ENCODE measurements around the gene NTRK3. TPM values are rescaled to one million over a fixed set of nuclear protein-coding genes. Genes with fewer than 3 reads are reported as not detected.

The NTRK3 gene
- total RNA-seq, 4 donors from 2014 or later: 0.09 to 2.7 (median 0.62) TPM

DNA sequence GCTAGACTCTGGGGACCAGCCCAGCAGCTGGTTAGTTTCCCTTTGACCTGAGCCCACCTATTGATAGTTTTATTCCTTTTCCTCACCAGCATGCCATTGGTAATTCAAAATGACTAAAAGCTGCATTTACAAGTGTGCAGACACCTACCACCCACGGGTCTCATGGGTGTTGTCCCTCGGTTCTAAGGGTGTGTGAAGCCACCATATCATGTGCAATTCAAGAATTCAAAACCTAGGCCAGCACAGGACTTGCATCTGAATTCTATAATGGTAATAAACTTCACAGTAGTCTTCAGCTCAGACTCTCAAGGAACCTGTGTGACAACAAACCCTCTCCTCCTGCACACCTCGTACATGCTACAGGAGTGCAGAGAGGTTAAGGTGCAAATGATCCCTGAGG, 55.3 kb downstream of the NTRK3 start:
- Histone ChIP-seq H3K36me3 (no peaks in the 10 kb centered on the region), H3K4me3 (no peak overlapping the region), H3K9me3 (no peaks in the 10 kb centered on the region), H3K27ac (no peak overlapping the region), H3K27me3 (peaks cover 0 to 3% (median 0%) of the 10 kb centered on the region in 4 donors), H3K4me1 (no peaks in the 10 kb centered on the region)
- intact Hi-C loops (cut with DNase I): no loop called here
- DNase-seq: no peak
- 46 to 60% methylated on average over 3 of the region's 3 CpGs for WGBS, 2 donors
- no peak for TF ChIP-seq POLR2A (IDR thresholded peaks at IDR 0.05)
- TF ChIP-seq, protein P1, sequence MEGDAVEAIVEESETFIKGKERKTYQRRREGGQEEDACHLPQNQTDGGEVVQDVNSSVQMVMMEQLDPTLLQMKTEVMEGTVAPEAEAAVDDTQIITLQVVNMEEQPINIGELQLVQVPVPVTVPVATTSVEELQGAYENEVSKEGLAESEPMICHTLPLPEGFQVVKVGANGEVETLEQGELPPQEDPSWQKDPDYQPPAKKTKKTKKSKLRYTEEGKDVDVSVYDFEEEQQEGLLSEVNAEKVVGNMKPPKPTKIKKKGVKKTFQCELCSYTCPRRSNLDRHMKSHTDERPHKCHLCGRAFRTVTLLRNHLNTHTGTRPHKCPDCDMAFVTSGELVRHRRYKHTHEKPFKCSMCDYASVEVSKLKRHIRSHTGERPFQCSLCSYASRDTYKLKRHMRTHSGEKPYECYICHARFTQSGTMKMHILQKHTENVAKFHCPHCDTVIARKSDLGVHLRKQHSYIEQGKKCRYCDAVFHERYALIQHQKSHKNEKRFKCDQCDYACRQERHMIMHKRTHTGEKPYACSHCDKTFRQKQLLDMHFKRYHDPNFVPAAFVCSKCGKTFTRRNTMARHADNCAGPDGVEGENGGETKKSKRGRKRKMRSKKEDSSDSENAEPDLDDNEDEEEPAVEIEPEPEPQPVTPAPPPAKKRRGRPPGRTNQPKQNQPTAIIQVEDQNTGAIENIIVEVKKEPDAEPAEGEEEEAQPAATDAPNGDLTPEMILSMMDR (IDR thresholded peaks at IDR 0.05): no peak

DNA sequence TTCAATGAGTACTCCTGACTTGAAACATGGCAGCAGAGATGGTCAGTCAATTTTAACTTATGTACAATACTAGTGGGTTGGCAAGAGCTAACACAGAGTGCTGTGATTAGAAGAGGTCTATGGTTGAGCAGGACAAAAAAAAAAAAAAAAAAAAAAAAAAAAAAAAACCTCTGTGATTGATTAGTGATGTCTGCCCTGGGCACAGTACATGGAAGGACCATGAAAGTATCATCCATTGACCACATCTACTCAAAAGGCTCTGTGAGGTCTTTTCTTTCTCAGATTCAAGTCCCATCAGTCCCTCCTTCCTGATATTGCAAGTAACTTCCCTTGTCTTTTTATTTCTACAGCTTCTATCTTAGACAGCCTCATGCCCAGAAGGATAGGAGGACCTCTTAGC, 59.6 kb downstream of the NTRK3 start:
- no peak overlapping the region for H3K27ac ChIP-seq
- no peaks in the 10 kb centered on the region for H3K4me1 ChIP-seq
- no peaks in the 10 kb centered on the region for H3K9me3 ChIP-seq
- no peak for DNase-seq
- intact Hi-C loops (cut with DNase I): no loop called here
- no peaks in the 10 kb centered on the region for H3K36me3 ChIP-seq
- no peak overlapping the region for H3K4me3 ChIP-seq
- peaks cover 0 to 3% (median 0%) of the 10 kb centered on the region in 4 donors for H3K27me3 ChIP-seq
- TF ChIP-seq POLR2A (IDR thresholded peaks at IDR 0.05): no peak
- TF ChIP-seq, protein P1 (IDR thresholded peaks at IDR 0.05): no peak

DNA sequence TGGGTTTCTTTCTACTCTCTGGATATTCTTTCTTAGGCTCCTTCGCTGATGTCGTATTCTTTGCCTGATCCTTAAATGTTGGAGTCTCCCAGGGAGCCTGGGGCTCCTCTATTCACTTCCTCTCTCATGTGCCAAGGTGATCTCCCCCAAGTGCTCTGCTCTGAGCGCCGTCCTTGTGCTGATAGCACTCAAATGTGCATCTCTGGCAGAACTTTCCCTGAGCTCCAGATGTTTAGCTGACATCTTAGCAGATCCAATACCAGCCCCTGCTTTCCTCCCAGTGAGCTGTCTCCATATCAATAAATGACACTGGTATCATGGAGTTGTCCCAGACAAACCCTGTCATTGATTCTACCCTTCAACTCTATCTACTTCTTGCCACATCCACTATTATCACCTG, 62.4 kb downstream of the NTRK3 start:
- intact Hi-C loops (cut with DNase I): no loop called here
- no peak for DNase-seq
- no peaks in the 10 kb centered on the region for H3K9me3 ChIP-seq
- H3K4me3 ChIP-seq: no peak overlapping the region
- peaks cover 0 to 3% (median 0%) of the 10 kb centered on the region in 4 donors for H3K27me3 ChIP-seq
- H3K4me1 ChIP-seq: no peaks in the 10 kb centered on the region
- no peaks in the 10 kb centered on the region for H3K36me3 ChIP-seq
- TF ChIP-seq POLR2A (IDR thresholded peaks at IDR 0.05): no peak
- TF ChIP-seq, protein P1 (IDR thresholded peaks at IDR 0.05): no peak
- 77 to 84% methylated on average over 4 of the region's 4 CpGs for WGBS, 2 donors
- no peak overlapping the region for H3K27ac ChIP-seq

DNA sequence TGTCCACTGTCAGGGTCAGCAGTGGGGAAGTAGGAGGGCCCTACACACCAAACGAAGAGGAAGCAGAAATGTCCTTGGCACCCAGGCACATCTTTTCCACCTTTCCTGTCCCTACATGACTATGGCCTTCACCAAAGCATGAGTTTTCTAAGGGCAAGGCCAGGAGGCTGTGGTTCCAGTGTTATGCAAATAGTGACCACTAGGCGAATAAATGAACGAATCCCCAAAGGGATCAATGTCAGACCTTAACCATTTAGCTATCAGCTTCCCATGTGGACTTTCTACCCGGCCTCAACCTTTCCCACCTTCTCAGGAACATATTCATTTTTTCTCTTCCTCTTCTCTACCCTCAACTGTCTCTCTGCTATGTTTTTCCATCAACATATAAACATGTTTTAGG, 63.1 kb downstream of the NTRK3 start:
- intact Hi-C loops (cut with DNase I): no loop called here
- Histone ChIP-seq H3K9me3 (no peaks in the 10 kb centered on the region), H3K36me3 (no peaks in the 10 kb centered on the region), H3K4me1 (no peaks in the 10 kb centered on the region), H3K27ac (no peak overlapping the region), H3K4me3 (no peak overlapping the region), H3K27me3 (peaks cover 0 to 3% (median 0%) of the 10 kb centered on the region in 4 donors)
- TF ChIP-seq, protein P1 (IDR thresholded peaks at IDR 0.05): no peak
- TF ChIP-seq POLR2A (IDR thresholded peaks at IDR 0.05): no peak
- no peak for DNase-seq
- 69 to 74% methylated on average over 3 to 4 of the region's 4 CpGs for WGBS, 2 donors

DNA sequence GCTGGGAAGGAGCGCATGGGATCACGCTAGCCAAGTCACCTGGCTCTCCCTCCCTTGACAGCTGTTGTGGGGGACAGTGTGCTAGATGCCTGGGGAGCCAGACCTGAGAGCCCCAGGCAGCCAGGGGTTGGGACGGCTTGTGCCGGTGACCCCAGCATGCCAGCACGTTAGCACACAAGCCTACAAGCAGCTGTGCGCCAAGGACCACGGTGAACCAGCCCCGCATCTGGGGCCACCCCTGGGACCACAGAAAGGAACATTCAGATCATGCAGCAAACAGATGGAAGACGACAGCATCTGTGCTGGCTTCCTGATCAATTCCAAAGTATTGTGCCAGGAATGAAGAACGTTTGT, 64.8 kb downstream of the NTRK3 start:
- Histone ChIP-seq H3K27ac (no peak overlapping the region), H3K4me3 (no peak overlapping the region), H3K27me3 (peaks cover 0 to 3% (median 0%) of the 10 kb centered on the region in 4 donors), H3K36me3 (no peaks in the 10 kb centered on the region), H3K4me1 (no peaks in the 10 kb centered on the region), H3K9me3 (no peaks in the 10 kb centered on the region)
- TF ChIP-seq, protein P1 (IDR thresholded peaks at IDR 0.05): no peak
- TF ChIP-seq POLR2A (IDR thresholded peaks at IDR 0.05): no peak
- DNase-seq: no peak
- intact Hi-C loops (cut with DNase I): no loop called here
- WGBS, 2 donors: 80 to 86% methylated on average over 5 to 7 of the region's 10 CpGs
